ENCODE results near the gene GNLY. TPM values are rescaled to one million over a fixed set of nuclear protein-coding genes. Genes with fewer than 3 reads are reported as not detected.

The GNLY gene
- total and polyA plus RNA-seq, 2 donors from 2014 or later: 5.5 to 8.1 TPM

DNA sequence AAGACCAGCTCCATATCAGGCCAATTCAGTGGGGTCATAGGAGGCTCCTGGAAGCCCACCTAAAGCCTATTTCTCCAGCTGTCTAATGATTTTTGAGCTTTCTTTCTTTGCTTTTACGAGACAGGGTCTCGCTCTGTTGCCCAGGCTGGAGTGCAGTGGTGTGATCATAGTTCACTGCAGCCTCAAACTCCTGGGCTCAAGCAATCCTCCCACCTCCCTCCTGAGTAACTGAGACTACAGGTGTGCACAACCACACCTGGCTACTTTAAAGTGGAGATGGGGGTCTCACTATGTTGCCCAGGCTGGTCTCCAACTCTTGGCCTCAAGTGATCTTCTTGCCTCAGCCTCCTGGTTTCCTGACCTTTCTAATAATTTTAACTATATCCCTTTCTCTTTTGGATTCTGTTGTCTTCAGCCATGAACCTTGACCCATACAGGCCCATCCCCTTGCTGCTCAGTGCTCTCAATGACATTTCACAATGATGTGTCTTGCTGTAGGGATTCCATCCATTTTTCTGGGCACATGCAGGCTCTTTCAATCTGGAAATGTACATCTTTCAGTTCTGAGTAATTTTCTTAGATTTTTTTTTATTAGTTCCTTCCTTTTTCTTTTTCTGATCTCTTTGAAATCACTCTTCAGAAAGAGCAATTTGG lies 29.7 kb downstream of the GNLY start:
- no peak for FAIRE-seq
- H3K36me3 ChIP-seq (ENCODE audit: control insufficient read depth in 2 of 3, insufficient read depth in 3 of 3, low read length in 3 of 3): no peaks in the 10 kb centered on the region
- H3K9me3 ChIP-seq (ENCODE audit: control insufficient read depth in 2 of 3, insufficient read depth in 1 of 3, low read length in 3 of 3): no peaks in the 10 kb centered on the region
- no peak overlapping the region for H3K4me3 ChIP-seq (ENCODE audit: low read length in 3 of 3)
- H3K4me1 ChIP-seq (ENCODE audit: control insufficient read depth in 2 of 3, insufficient read depth in 2 of 3, low read depth in 1 of 3, low read length in 3 of 3): peaks cover 0 to 2% (median 0%) of the 10 kb centered on the region in 3 donors
- H3K9ac ChIP-seq (ENCODE audit: low read length in 3 of 3): no peak overlapping the region
- TF ChIP-seq, protein P1, sequence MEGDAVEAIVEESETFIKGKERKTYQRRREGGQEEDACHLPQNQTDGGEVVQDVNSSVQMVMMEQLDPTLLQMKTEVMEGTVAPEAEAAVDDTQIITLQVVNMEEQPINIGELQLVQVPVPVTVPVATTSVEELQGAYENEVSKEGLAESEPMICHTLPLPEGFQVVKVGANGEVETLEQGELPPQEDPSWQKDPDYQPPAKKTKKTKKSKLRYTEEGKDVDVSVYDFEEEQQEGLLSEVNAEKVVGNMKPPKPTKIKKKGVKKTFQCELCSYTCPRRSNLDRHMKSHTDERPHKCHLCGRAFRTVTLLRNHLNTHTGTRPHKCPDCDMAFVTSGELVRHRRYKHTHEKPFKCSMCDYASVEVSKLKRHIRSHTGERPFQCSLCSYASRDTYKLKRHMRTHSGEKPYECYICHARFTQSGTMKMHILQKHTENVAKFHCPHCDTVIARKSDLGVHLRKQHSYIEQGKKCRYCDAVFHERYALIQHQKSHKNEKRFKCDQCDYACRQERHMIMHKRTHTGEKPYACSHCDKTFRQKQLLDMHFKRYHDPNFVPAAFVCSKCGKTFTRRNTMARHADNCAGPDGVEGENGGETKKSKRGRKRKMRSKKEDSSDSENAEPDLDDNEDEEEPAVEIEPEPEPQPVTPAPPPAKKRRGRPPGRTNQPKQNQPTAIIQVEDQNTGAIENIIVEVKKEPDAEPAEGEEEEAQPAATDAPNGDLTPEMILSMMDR (IDR thresholded peaks at IDR 0.05; ENCODE audit: borderline replicate concordance, extremely low read depth, insufficient read depth): no peak
- H3K27ac ChIP-seq (ENCODE audit: low read depth in 2 of 2, low read length in 2 of 2): no peak overlapping the region
- intact Hi-C loops (cut with DNase I): no loop called here
- H3K27me3 ChIP-seq (ENCODE audit: control insufficient read depth, insufficient read depth, low read length): no peaks in the 10 kb centered on the region
- peak in 1 of 5 donors; percentile 15 for DNase-seq

DNA sequence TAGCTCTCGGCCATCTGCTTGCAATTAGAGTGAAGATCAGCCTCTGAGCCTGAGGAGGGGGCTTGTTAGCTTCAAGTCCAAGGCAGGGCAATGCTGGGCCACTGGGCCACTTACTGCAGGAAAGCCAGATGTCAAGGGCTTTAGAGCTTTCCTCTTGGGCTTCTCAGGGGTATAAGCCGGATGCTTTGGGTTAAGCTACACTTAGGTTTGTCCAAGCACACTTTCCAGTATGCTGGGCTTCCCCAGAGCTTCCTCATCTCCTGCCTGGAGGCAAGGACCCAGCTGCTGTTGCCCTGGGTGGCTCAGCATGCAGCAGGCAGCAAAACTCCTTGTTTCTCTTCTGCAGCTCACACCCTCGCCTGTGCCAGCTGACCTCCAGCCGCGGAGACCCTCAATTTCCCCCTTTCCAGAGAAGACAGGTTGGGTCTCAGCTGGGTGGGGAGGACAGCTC lies 30.6 kb downstream of the GNLY start:
- no peaks in the 10 kb centered on the region for H3K36me3 ChIP-seq (ENCODE audit: control insufficient read depth in 2 of 3, insufficient read depth in 3 of 3, low read length in 3 of 3)
- peak in 1 of 5 donors; percentile 21 for DNase-seq
- FAIRE-seq: no peak
- no peaks in the 10 kb centered on the region for H3K9me3 ChIP-seq (ENCODE audit: control insufficient read depth in 2 of 3, insufficient read depth in 1 of 3, low read length in 3 of 3)
- intact Hi-C loops (cut with DNase I): loop anchor here (5.0 kb wide), 1 partner anchor 88 kb away; no protein-coding TSS in a partner anchor
- H3K4me1 ChIP-seq (ENCODE audit: control insufficient read depth in 2 of 3, insufficient read depth in 2 of 3, low read depth in 1 of 3, low read length in 3 of 3): peaks cover 0 to 4% (median 3%) of the 10 kb centered on the region in 3 donors
- no peak overlapping the region for H3K9ac ChIP-seq (ENCODE audit: low read length in 3 of 3)
- no peaks in the 10 kb centered on the region for H3K27me3 ChIP-seq (ENCODE audit: control insufficient read depth, insufficient read depth, low read length)
- H3K4me3 ChIP-seq (ENCODE audit: low read length in 3 of 3): no peak overlapping the region
- no peak overlapping the region for H3K27ac ChIP-seq (ENCODE audit: low read depth in 2 of 2, low read length in 2 of 2)
- TF ChIP-seq, protein P1 (IDR thresholded peaks at IDR 0.05; ENCODE audit: borderline replicate concordance, extremely low read depth, insufficient read depth): no peak

DNA sequence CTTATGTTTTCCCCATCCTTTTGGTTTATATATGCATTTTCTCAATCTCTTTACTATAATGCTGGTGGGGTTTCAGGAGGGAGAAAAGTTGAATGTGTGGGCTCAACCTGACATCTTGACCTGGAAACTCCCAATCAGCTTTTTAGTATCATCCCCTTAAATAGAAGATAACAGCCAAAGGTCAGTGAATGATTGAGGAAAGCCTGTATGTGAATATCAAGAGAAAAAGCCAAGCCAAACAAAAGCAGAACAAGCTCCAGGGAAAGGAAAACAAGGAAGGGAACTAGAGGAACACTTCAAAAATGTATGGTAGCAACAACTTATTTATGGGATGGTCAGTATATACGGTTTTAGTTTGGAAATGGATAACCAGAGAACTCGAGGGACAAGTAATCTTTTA lies 31.3 kb downstream of the GNLY start:
- no peak overlapping the region for H3K27ac ChIP-seq (ENCODE audit: low read depth in 2 of 2, low read length in 2 of 2)
- H3K4me1 ChIP-seq (ENCODE audit: control insufficient read depth in 2 of 3, insufficient read depth in 2 of 3, low read depth in 1 of 3, low read length in 3 of 3): peaks cover 0 to 4% (median 3%) of the 10 kb centered on the region in 3 donors
- H3K36me3 ChIP-seq (ENCODE audit: control insufficient read depth in 2 of 3, insufficient read depth in 3 of 3, low read length in 3 of 3): no peaks in the 10 kb centered on the region
- DNase-seq: no peak
- no peaks in the 10 kb centered on the region for H3K27me3 ChIP-seq (ENCODE audit: control insufficient read depth, insufficient read depth, low read length)
- no peak for FAIRE-seq
- intact Hi-C loops (cut with DNase I): loop anchor here (5.0 kb wide), 1 partner anchor 87 kb away; no protein-coding TSS in a partner anchor
- no peaks in the 10 kb centered on the region for H3K9me3 ChIP-seq (ENCODE audit: control insufficient read depth in 2 of 3, insufficient read depth in 1 of 3, low read length in 3 of 3)
- H3K9ac ChIP-seq (ENCODE audit: low read length in 3 of 3): no peak overlapping the region
- TF ChIP-seq, protein P1 (IDR thresholded peaks at IDR 0.05; ENCODE audit: borderline replicate concordance, extremely low read depth, insufficient read depth): no peak
- H3K4me3 ChIP-seq (ENCODE audit: low read length in 3 of 3): no peak overlapping the region

Data from kidney (tissue), 14 donors.